H1 (cell line): Measurements from ENCODE around the gene TBC1D2B. TPM values are rescaled to one million over a fixed set of nuclear protein-coding genes. Genes with fewer than 3 reads are reported as not detected.

Source experiments
- BACH1 ChIP-seq: IDR thresholded peaks from 2 replicates; pipeline ENCODE4 v1.6.1; 2012; ENCODE audit warnings: low read length, improper control_type of control experiment
- CEBPB ChIP-seq: IDR thresholded peaks from 2 replicates; pipeline ENCODE4 v1.6.1; 2012; ENCODE audit warnings: low read depth, low read length
- EP300 ChIP-seq, 2 experiments: IDR thresholded peaks; 1 replicate in 1 of 2; 2 replicates in 1 of 2; pipeline ENCODE4 v1.6.1; 2011 to 2012; ENCODE audit warnings: low read depth in 2 of 2, low read length in 2 of 2, mild to moderate bottlenecking in 2 of 2, borderline replicate concordance in 1 of 2, inconsistent platforms in 1 of 2, moderate library complexity in 1 of 2
- KDM5A ChIP-seq: fragments of 200-600 bp; IDR thresholded peaks from 2 replicates; pipeline ENCODE4 v1.7.1; 2012; ENCODE audit warnings: mild to moderate bottlenecking, low read length, inconsistent platforms, mixed read lengths
- POU5F1 ChIP-seq: IDR thresholded peaks from 2 replicates; pipeline ENCODE4 v1.6.1; 2011; ENCODE audit warnings: low read depth, mild to moderate bottlenecking, low read length, moderate library complexity
- RAD21 ChIP-seq, 2 experiments: IDR thresholded peaks in 1 of 2; conservative IDR thresholded peaks in 1 of 2; 2 replicates each; pipeline ENCODE4 v1.6.1; 2011; ENCODE audit warnings: low read depth in 2 of 2, low read length in 2 of 2, improper control_type of control experiment in 1 of 2, inconsistent platforms in 1 of 2, mild to moderate bottlenecking in 1 of 2, moderate library complexity in 1 of 2
- SIRT6 ChIP-seq: IDR thresholded peaks from one replicate; pipeline ENCODE4 v1.7.1; 2012; ENCODE audit warnings: low read length, inconsistent platforms
- polyA plus RNA-seq, 7 experiments: library from polyadenylated mRNA; depleted of rRNA in 3 of 7; stranded (reverse) in 5 of 7; unstranded in 2 of 7; fragments of >200 nt in 5 of 7; fragments of 200-250 nt in 2 of 7; gene quantifications; 1 replicate in 5 of 7; 2 replicates in 1 of 7; 4 replicates in 1 of 7; pipeline versions ENCODE4 v1.2.1 to v1.2.3, GENCODE V29; 2011 to 2013; ENCODE audit warnings: missing spikeins in 2 of 7, mixed read lengths in 2 of 7
- total RNA-seq: library from RNA; stranded (reverse); fragmentation: NEBNext Ultra II Directional; extraction: Animal tissue kit (Norgen Biotek cat#: 25700); gene quantifications from 2 replicates; pipeline ENCODE4 v1.2.1, GENCODE V29; 2021

TBC1D2B gene
- total and polyA plus RNA-seq, 2 of the 8 experiments (the other 6 are each of a cell fraction or from before 2014, with no cell fraction given): 11.9 to 19.5 TPM

DNA sequence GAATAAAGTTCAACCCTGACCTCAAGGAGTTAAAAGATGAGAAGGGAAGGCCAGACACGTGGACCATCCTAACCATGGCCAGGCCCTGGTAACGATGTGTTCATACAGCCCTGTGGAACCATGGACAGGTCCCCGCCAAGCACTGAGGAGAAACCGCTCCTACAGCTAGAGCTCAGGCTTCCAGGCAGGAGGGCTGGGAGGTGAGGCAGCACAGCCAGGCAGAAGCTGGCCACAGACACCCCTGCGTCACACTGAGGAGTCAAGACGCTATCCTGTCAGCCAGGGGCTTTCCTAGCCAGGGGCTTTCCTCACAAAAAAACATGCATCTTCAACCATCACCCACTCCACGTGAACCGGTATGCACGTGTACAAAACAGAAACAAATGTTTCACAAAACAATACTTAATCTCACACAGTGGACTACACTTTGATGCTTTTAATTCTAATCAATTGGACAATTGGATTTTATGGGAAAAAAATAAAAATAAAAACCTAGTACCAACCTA, 73.2 kb downstream of the TBC1D2B start (continued):
- TF ChIP-seq RAD21 (IDR thresholded peaks at IDR 0.05 in 1 of 2, conservative IDR thresholded peaks at IDR 0.05 in 1 of 2; ENCODE audit: low read depth in 2 of 2, low read length in 2 of 2) (no peak), POU5F1 (no peak), KDM5A (no peak), SIRT6 (no peak), EP300 (IDR thresholded peaks at IDR 0.05; ENCODE audit: borderline replicate concordance in 1 of 2, low read depth in 2 of 2, low read length in 2 of 2) (no peak), CEBPB (no peak), BACH1 (no peak)
